ENCODE data around the gene ERCC6.

- TF ChIP-seq CTCF (IDR thresholded peaks at IDR 0.05) (no peak), POLR2A (IDR thresholded peaks at IDR 0.05) (no peak)
These were observed 11.6 kb upstream of the ERCC6 start for GRCh38 chr10:49550563-49550962.
